Measurements from ENCODE around the gene KIF16B.

DNA sequence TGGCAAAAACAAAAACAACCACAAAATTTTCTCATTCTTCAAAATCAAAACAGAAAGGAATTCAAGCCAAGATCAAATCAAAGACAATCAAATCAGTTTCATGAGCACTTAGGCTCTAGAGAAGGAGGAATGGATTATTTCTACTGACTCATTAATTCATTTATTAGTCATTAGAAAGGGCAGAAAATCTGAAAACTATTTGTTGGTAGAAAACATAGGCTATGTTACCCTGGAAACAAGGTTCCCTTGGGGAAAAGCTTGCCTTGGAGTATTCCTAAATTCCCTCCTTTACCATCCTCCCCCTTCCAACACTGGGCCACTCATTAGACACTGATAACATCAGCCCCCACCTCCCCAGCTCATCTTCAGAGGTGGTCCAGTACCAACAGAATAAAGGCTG lies 17.5 kb downstream of the KIF16B start:
- no peak for TF ChIP-seq POLR2AphosphoS5 (IDR thresholded peaks at IDR 0.05; ENCODE audit: low read depth, low read length)
- no peak for TF ChIP-seq TAF1 (IDR thresholded peaks at IDR 0.05; ENCODE audit: borderline replicate concordance, insufficient read depth, low read length)
